B cell (primary cell): ENCODE measurements around the gene NPAS4. TPM values are rescaled to one million over a fixed set of nuclear protein-coding genes. Genes with fewer than 3 reads are reported as not detected.

ENCODE experiments used
- ATAC-seq: fragments of 200-7000 bp; cut with Tn5 transposase; one replicate; pipeline ENCODE4 v1.10.0; 2021; ENCODE audit warnings: low read depth, mild to moderate bottlenecking, moderate number of reproducible peaks, moderate library complexity
- CTCF ChIA-PET: fragments of 350-600 bp; sonication (Branson Sonifier 250); formaldehyde crosslinking; loops from one replicate; lab custom pipeline; 2021; ENCODE audit warnings: antibody characterized with exemption, inconsistent platforms; lab: Charles Lee
- POLR2A ChIA-PET: fragments of 350-600 bp; sonication (Branson Sonifier 250); formaldehyde crosslinking; loops from one replicate; lab custom pipeline; 2021; ENCODE audit warnings: antibody characterized with exemption; lab: Charles Lee
- DNase-seq: peaks from one replicate; pipeline ENCODE4 v3.0.0; 2013
- H2AFZ ChIP-seq: 2 replicates; pipeline ENCODE4 v1.6.1; 2012; ENCODE audit warnings: mild to moderate bottlenecking, low read depth, low read length; ENCODE audit not compliant: insufficient read depth, poor library complexity, severe bottlenecking
- H3K27ac ChIP-seq, 2 donors: 1 replicate in 1 of 2; 2 replicates in 1 of 2; pipeline ENCODE4 v1.5.1; 2012 to 2013; ENCODE audit warnings: low read length in 2 of 2, mild to moderate bottlenecking in 2 of 2, moderate library complexity in 1 of 2
- H3K27me3 ChIP-seq, 4 experiments: fragments of 200-600 bp in 1 of 4; sonication (generic) in 1 of 4; replicated peaks in 1 of 4; 1 replicate in 2 of 4; 2 replicates in 2 of 4; pipeline versions ENCODE4 v1.6.1 to v1.7.0; 2013 to 2016; ENCODE audit warnings: low read length in 3 of 4, mild to moderate bottlenecking in 2 of 4, mixed read lengths in 1 of 4, moderate library complexity in 1 of 4; ENCODE audit not compliant: insufficient read depth in 4 of 4, control insufficient read depth in 3 of 4; ENCODE audit errors: control extremely low read depth in 1 of 4
- H3K36me3 ChIP-seq, 2 experiments: replicated peaks in 1 of 2; 1 replicate in 1 of 2; 2 replicates in 1 of 2; pipeline versions ENCODE4 v1.6.1 to v1.7.1; 2013; ENCODE audit warnings: low read length in 1 of 2; ENCODE audit not compliant: insufficient read depth in 2 of 2, control insufficient read depth in 1 of 2; ENCODE audit errors: control extremely low read depth in 1 of 2, extremely low read depth in 1 of 2
- H3K4me1 ChIP-seq, 2 donors: fragments of 200-600 bp in 1 of 2; sonication (generic) in 1 of 2; 1 replicate in 1 of 2; 2 replicates in 1 of 2; pipeline versions ENCODE4 v1.5.1 to v1.6.1; 2013 to 2017; ENCODE audit warnings: low read length in 2 of 2; ENCODE audit not compliant: control insufficient read depth in 2 of 2, insufficient read depth in 2 of 2
- H3K4me2 ChIP-seq: replicated peaks from 2 replicates; pipeline ENCODE3; 2012; ENCODE audit warnings: mild to moderate bottlenecking, low read depth, low read length; ENCODE audit not compliant: poor library complexity, severe bottlenecking
- H3K4me3 ChIP-seq, 5 experiments: fragments of 200-600 bp in 1 of 5; sonication (generic) in 1 of 5; 1 replicate in 3 of 5; 2 replicates in 2 of 5; pipeline versions ENCODE4 v1.5.1 to v1.7.0; 2011 to 2016; ENCODE audit warnings: low read length in 4 of 5, mild to moderate bottlenecking in 4 of 5, low read depth in 2 of 5, control low read depth in 1 of 5, moderate library complexity in 1 of 5; ENCODE audit not compliant: insufficient read depth in 1 of 5; ENCODE audit errors: control extremely low read depth in 1 of 5, extremely low read depth in 1 of 5
- H3K79me2 ChIP-seq: fragments of 200-600 bp; sonication (generic); one replicate; pipeline ENCODE4 v1.6.0; 2016; ENCODE audit warnings: low read length; ENCODE audit not compliant: control insufficient read depth, insufficient read depth
- H3K9ac ChIP-seq: fragments of 200-600 bp; sonication (generic); 2 replicates; pipeline ENCODE4 v1.6.1; 2017; ENCODE audit warnings: mild to moderate bottlenecking, low read length, moderate library complexity
- H3K9me3 ChIP-seq, 3 donors: one replicate each; pipeline versions ENCODE4 v1.6.1 to v1.7.1; 2013; ENCODE audit warnings: low read length in 2 of 3; ENCODE audit not compliant: control insufficient read depth in 2 of 3, insufficient read depth in 1 of 3; ENCODE audit errors: control extremely low read depth in 1 of 3
- H4K20me1 ChIP-seq: 2 replicates; pipeline ENCODE4 v1.6.0; 2012; ENCODE audit warnings: mild to moderate bottlenecking, low read length; ENCODE audit not compliant: insufficient read depth, control insufficient read depth, poor library complexity, severe bottlenecking
- H3K27ac Mint-ChIP-seq: one replicate; pipeline ENCODE4 v1.8.0; 2021; ENCODE audit warnings: mixed read lengths
- H3K27me3 Mint-ChIP-seq: one replicate; pipeline ENCODE4 v1.8.0; 2021; ENCODE audit warnings: mixed read lengths
- H3K4me1 Mint-ChIP-seq: one replicate; pipeline ENCODE4 v1.8.0; 2021; ENCODE audit warnings: mixed read lengths
- H3K4me3 Mint-ChIP-seq: one replicate; pipeline ENCODE4 v1.8.0; 2021; ENCODE audit warnings: mixed read lengths
- H3K9me3 Mint-ChIP-seq: one replicate; pipeline ENCODE4 v1.8.0; 2022; ENCODE audit warnings: mixed read lengths; ENCODE audit not compliant: insufficient read depth
- EZH2 ChIP-seq: IDR thresholded peaks from 2 replicates; pipeline ENCODE4 v1.6.1; 2012; ENCODE audit warnings: borderline replicate concordance, low read depth, mild to moderate bottlenecking, moderate library complexity, low read length; ENCODE audit not compliant: insufficient read depth, poor library complexity, severe bottlenecking
- WGBS: methylation state at CpG from one replicate; pipeline ENCODE4 v1.1.5; 2013; ENCODE audit warnings: missing lambda C conversion rate; ENCODE audit not compliant: insufficient coverage; 5-methylcytosine and 5-hydroxymethylcytosine counted together
- intact Hi-C: fragments of 100-400 bp; cut with micrococcal nuclease; formaldehyde crosslinking; loops from one replicate; pipeline ENCODE4 v1.10.0; 2022
- polyA plus RNA-seq: library from polyadenylated mRNA; depleted of rRNA; stranded (reverse); fragments of >200 nt; gene quantifications from 2 replicates; pipeline ENCODE4 v1.2.3, GENCODE V29; 2012
- total RNA-seq, 2 donors: library from RNA; stranded (reverse); fragments of 120-200 nt in 1 of 2; gene quantifications; 1 replicate in 1 of 2; 2 replicates in 1 of 2; pipeline versions ENCODE4 v1.2.3 to v1.2.4, GENCODE V29; 2013 to 2022
- TF ChIP-seq, protein P1 (sequence below): fragments of 200-600 bp; IDR thresholded peaks from one replicate; pipeline ENCODE4 v1.8.0; 2022; ENCODE audit warnings: antibody characterized with exemption, mild to moderate bottlenecking

Gene NPAS4
- total and polyA plus RNA-seq, 2 donors (not counting 1 experiment from before 2014, with no cell fraction given): not detected

DNA sequence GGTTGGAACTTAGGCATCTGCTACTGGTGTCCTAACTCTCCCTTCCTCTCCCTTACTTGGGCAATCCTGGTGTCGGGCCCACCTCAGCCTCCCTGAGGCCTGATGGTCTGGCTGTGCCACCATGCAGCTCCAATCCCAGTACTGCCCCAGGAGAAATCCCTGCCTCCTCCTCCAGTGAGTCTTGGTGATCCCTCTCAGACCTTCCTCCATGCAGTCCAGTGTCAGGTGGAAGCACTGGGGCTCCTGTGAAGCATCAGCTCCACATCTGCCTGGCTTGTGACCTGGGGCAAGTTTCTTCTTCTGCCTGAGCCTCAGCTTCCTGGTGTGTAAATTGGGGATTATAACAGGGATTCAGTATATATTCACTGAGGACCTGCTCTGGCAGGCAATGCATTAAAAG, 44.1 kb downstream of the NPAS4 start:
- DNase-seq (no peak), ATAC-seq (no peak)
- H3K4me1 Mint-ChIP-seq: peaks cover 36% of the 10 kb centered on the region
- peaks cover 35 to 40% of the 10 kb centered on the region in 2 donors for H3K4me1 ChIP-seq
- 86% methylated on average over 1 of the region's 1 CpG for WGBS
- no peaks in the 10 kb centered on the region for H3K27me3 ChIP-seq
- no peak overlapping the region for H3K9ac ChIP-seq
- no peak overlapping the region for H3K4me3 ChIP-seq
- peaks cover 3% of the 10 kb centered on the region for H3K9me3 Mint-ChIP-seq
- H3K4me3 Mint-ChIP-seq: peak overlapping the region; percentile 95
- intact Hi-C loops: loop anchor here (5.0 kb wide), 1 partner anchor 212 kb away; the partner anchor contains the start of gene RBM4B
- H3K4me2 ChIP-seq: peak overlapping the region; percentile 86
- H3K79me2 ChIP-seq: peaks cover 4% of the 10 kb centered on the region
- peak overlapping the region; percentile 80 for H2AFZ ChIP-seq
- H3K27me3 Mint-ChIP-seq: no peaks in the 10 kb centered on the region
- H3K27ac ChIP-seq: peak overlapping the region in 1 of 2 donors; percentile 84
- H3K9me3 ChIP-seq: peaks cover 0 to 4% (median 0%) of the 10 kb centered on the region in 3 donors
- ChIA-PET CTCF (interaction anchor here (1.0 to 1.2 kb wide), 3 partner anchors 15 to 152 kb away, joined by 3 to 4 read pairs (median 3); partner anchors contain the start of gene DPP3), POLR2A (no interaction called here)
- H4K20me1 ChIP-seq: no peaks in the 10 kb centered on the region
- H3K27ac Mint-ChIP-seq: peak overlapping the region; percentile 78
- no peaks in the 10 kb centered on the region for H3K36me3 ChIP-seq
- TF ChIP-seq, protein P1, sequence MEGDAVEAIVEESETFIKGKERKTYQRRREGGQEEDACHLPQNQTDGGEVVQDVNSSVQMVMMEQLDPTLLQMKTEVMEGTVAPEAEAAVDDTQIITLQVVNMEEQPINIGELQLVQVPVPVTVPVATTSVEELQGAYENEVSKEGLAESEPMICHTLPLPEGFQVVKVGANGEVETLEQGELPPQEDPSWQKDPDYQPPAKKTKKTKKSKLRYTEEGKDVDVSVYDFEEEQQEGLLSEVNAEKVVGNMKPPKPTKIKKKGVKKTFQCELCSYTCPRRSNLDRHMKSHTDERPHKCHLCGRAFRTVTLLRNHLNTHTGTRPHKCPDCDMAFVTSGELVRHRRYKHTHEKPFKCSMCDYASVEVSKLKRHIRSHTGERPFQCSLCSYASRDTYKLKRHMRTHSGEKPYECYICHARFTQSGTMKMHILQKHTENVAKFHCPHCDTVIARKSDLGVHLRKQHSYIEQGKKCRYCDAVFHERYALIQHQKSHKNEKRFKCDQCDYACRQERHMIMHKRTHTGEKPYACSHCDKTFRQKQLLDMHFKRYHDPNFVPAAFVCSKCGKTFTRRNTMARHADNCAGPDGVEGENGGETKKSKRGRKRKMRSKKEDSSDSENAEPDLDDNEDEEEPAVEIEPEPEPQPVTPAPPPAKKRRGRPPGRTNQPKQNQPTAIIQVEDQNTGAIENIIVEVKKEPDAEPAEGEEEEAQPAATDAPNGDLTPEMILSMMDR: no peak
- TF ChIP-seq EZH2: no peak
